Skeletal muscle tissue (tissue), 4 donors: ENCODE results near the gene TMEM138. TPM values are rescaled to one million over a fixed set of nuclear protein-coding genes. Genes with fewer than 3 reads are reported as not detected.
A peak's percentile ranks its signal among the peaks of the same experiment; 100 is the strongest.

ENCODE experiments used
- H3K27ac ChIP-seq: one replicate; pipeline ENCODE4 v1.7.0; 2013; ENCODE audit warnings: mild to moderate bottlenecking, low read depth, low read length, inconsistent platforms
- H3K27me3 ChIP-seq, 3 donors: one replicate each; pipeline ENCODE4 v1.7.0; 2013; ENCODE audit warnings: low read length in 3 of 3; ENCODE audit not compliant: control insufficient read depth in 3 of 3, insufficient read depth in 3 of 3
- H3K36me3 ChIP-seq, 3 donors: one replicate each; pipeline ENCODE4 v1.7.0; 2013; ENCODE audit warnings: low read length in 3 of 3; ENCODE audit not compliant: control insufficient read depth in 3 of 3, insufficient read depth in 3 of 3
- H3K4me1 ChIP-seq, 3 donors: one replicate each; pipeline ENCODE4 v1.7.0; 2013; ENCODE audit warnings: low read length in 3 of 3, mild to moderate bottlenecking in 3 of 3; ENCODE audit not compliant: control insufficient read depth in 3 of 3, insufficient read depth in 3 of 3
- H3K4me3 ChIP-seq, 3 donors: one replicate each; pipeline ENCODE4 v1.7.0; 2013; ENCODE audit warnings: low read length in 3 of 3
- H3K9ac ChIP-seq, 3 donors: one replicate each; pipeline ENCODE4 v1.7.0; 2013; ENCODE audit warnings: low read length in 3 of 3, mild to moderate bottlenecking in 3 of 3, moderate library complexity in 2 of 3, low read depth in 1 of 3
- H3K9me3 ChIP-seq, 3 donors: one replicate each; pipeline ENCODE4 v1.7.0; 2013; ENCODE audit warnings: low read length in 3 of 3; ENCODE audit not compliant: control insufficient read depth in 3 of 3
- total RNA-seq: library from RNA; depleted of rRNA; stranded (reverse); fragments of >200 nt; gene quantifications from one replicate; pipeline ENCODE4 v1.2.3, GENCODE V29; 2014
- donor health status: Osteomylitis.

Gene TMEM138
- total RNA-seq, 1 donor from 2014 or later = 18.8 TPM

DNA sequence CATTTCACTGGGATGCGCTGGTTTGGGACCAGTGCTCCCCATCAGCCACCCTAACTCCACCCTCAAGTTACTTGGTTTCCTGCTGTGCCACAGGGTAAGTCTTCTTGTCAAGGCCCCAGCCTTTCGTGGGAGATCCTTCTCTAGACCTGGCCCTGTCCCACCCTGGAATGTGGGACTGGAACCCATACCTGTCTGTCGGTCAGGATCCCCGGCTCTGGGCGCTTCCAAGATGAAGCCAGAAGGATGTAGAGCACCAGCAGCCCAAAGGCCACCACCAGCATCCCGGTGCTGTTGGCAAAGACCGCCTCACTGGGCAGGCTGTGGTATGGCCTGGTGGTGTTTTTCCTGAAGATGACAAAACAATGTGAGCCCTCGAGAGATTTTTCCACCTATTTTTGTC is 11.4 kb upstream of the TMEM138 start:
- peaks cover 52 to 59% (median 56%) of the 10 kb centered on the region in 3 donors for H3K36me3 ChIP-seq
- H3K4me3 ChIP-seq = no peak overlapping the region
- H3K4me1 ChIP-seq = peaks cover 0 to 2% (median 0%) of the 10 kb centered on the region in 3 donors
- H3K27ac ChIP-seq = no peak overlapping the region
- H3K27me3 ChIP-seq = no peaks in the 10 kb centered on the region
- no peaks in the 10 kb centered on the region for H3K9me3 ChIP-seq
- H3K9ac ChIP-seq = no peak overlapping the region

DNA sequence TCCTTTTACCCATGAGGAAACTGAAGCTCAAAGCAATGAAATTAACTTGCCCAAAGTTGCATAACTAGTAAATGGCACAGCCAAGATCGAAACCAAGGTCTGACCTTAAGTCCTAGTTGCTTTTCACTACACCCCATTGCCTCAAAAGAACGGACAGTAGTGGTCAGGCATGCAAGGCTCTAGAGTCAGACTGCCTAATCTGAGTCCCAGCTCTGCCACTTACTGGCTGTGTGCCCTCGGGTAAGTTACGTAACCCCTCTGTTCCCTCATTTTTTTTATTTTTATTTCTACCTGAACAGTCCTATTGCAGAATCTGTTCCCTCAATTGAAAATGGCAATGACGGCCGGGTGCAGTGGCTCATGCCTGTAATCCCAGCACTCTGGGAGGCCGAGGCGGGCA is 10.1 kb upstream of the TMEM138 start:
- Histone ChIP-seq H3K9ac (no peak overlapping the region), H3K4me3 (no peak overlapping the region), H3K27me3 (no peaks in the 10 kb centered on the region), H3K4me1 (peaks cover 0 to 2% (median 0%) of the 10 kb centered on the region in 3 donors), H3K9me3 (no peaks in the 10 kb centered on the region), H3K27ac (no peak overlapping the region), H3K36me3 (peaks cover 52 to 57% (median 52%) of the 10 kb centered on the region in 3 donors)

DNA sequence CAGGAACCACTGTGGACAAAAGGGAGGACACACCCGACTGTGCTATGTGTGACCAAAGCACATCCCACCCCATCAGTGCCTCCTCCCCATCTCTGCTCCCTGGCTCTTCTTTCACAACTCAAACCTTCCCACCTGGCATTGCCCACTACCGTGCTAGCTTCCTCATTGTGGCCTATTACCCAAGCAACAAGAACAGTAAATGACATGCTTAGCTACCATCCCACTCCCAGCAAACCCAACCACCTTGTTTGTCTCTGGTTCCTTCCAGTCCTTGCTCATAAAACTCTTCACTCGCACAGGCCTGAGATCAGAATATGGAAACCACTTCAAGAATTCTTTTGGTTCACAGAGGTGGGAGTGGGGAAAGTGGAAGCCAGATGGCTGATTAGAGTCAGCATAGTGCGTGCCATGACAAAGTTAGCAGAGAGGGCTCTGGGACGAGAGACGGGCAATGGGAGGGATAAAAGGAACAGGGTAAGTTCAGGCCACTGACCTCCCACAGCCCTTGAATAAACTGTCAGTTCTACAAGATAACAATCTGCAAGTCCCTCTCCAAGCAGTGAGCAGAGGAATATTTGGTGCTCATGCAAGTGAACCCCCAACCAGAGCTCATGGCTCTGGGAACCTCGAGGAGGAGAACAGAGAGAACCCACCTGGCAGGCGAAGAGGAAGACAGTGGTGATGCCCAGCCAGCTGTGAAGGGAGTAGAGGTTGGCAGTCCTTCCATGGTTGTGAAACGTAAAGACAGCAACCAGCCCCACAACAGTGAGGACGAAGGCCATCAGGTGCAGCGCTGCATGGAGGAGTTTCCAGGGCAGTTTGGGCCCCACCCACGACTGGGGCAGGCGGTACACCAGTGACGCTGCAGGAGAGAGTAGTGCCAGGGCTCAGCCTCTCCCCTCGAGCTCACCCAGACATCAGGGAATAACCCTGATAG is 8.8 kb upstream of the TMEM138 start:
- no peaks in the 10 kb centered on the region for H3K9me3 ChIP-seq
- no peak overlapping the region for H3K27ac ChIP-seq
- H3K4me1 ChIP-seq = no peaks in the 10 kb centered on the region
- no peaks in the 10 kb centered on the region for H3K27me3 ChIP-seq
- H3K36me3 ChIP-seq = peaks cover 42 to 52% (median 50%) of the 10 kb centered on the region in 3 donors
- H3K9ac ChIP-seq = peak overlapping the region in 1 of 3 donors; percentile 25
- H3K4me3 ChIP-seq = no peak overlapping the region

GRCh38 chr11:61354208-61354607 is 8.0 kb upstream of the TMEM138 start:
- H3K36me3 ChIP-seq = peaks cover 33 to 44% (median 42%) of the 10 kb centered on the region in 3 donors
- no peak overlapping the region for H3K4me3 ChIP-seq
- no peak overlapping the region for H3K27ac ChIP-seq
- H3K9ac ChIP-seq = peak overlapping the region in 1 of 3 donors; percentile 25
- no peaks in the 10 kb centered on the region for H3K27me3 ChIP-seq
- no peaks in the 10 kb centered on the region for H3K9me3 ChIP-seq
- no peaks in the 10 kb centered on the region for H3K4me1 ChIP-seq

DNA sequence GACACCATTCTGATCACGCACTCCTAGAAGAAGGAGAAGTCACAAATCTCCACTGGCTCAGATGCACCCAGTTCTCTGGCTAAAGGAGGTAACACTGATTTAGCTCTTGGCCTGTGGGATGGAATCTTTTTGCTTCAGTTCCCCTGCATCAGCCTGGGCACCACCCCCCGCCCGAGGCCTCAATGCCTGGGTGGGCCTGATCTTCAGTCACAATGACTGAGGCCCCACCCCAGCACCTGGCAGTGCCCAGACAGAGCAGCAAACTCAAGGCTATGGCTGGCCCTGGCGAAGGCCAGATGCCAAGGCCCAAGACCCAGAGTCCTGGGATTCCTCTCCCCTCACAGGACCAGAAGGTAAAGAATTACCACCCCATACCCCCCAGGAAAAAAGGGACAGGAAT is 5.5 kb upstream of the TMEM138 start:
- no peaks in the 10 kb centered on the region for H3K9me3 ChIP-seq
- no peak overlapping the region for H3K27ac ChIP-seq
- H3K9ac ChIP-seq = no peak overlapping the region
- no peaks in the 10 kb centered on the region for H3K27me3 ChIP-seq
- H3K36me3 ChIP-seq = peaks cover 19 to 27% (median 23%) of the 10 kb centered on the region in 3 donors
- peaks cover 8 to 18% (median 16%) of the 10 kb centered on the region in 3 donors for H3K4me1 ChIP-seq
- H3K4me3 ChIP-seq = no peak overlapping the region

GRCh38 chr11:61357233-61357893 is 4.8 kb upstream of the TMEM138 start:
- Histone ChIP-seq H3K9me3 (no peaks in the 10 kb centered on the region), H3K4me1 (peaks cover 8 to 18% (median 17%) of the 10 kb centered on the region in 3 donors), H3K9ac (no peak overlapping the region), H3K27ac (peak overlapping the region; percentile 20), H3K4me3 (no peak overlapping the region), H3K36me3 (peaks cover 18 to 23% (median 18%) of the 10 kb centered on the region in 3 donors), H3K27me3 (no peaks in the 10 kb centered on the region)

DNA sequence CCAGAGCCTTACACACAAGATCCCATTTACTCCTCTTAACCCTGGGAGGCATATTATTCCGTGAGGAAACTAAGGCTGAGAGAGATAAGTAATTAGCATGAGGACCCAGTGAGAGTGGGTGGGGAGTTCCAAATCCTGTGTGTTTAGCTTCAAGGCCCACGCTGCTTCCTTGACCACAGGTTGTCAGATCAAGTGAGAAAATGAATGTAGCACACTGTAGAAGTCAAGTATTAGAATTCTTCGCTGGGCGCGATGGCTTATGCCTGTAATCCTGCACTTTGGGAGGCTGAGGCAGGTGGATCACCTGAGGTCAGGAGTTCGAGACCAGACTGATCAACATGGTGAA is 4.3 kb upstream of the TMEM138 start:
- no peak overlapping the region for H3K9ac ChIP-seq
- H3K27ac ChIP-seq = no peak overlapping the region
- no peaks in the 10 kb centered on the region for H3K27me3 ChIP-seq
- no peak overlapping the region for H3K4me3 ChIP-seq
- peaks cover 14 to 18% (median 14%) of the 10 kb centered on the region in 3 donors for H3K36me3 ChIP-seq
- no peaks in the 10 kb centered on the region for H3K9me3 ChIP-seq
- H3K4me1 ChIP-seq = peaks cover 12 to 23% (median 21%) of the 10 kb centered on the region in 3 donors

DNA sequence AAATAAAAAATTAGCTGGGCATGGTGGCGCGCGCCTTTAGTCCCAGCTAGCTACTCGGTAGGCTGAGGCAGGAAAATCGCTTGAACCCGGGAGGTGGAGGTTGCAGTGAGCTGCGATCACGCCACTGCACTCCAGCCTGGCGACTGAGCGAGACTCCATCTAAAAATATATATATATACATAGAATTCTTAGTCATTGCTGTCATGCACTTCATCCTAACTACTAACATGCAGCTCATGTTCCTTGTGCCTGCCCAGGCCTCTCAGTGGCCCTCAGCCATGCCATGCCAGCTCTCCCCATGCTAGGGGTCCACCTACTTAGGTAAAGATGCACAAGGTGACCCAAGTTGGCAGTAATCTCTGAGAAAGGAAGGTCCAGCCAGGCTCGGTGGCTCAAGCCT is 3.6 kb upstream of the TMEM138 start:
- no peaks in the 10 kb centered on the region for H3K27me3 ChIP-seq
- peaks cover 18 to 30% (median 26%) of the 10 kb centered on the region in 3 donors for H3K4me1 ChIP-seq
- no peak overlapping the region for H3K4me3 ChIP-seq
- peaks cover 7 to 13% (median 8%) of the 10 kb centered on the region in 3 donors for H3K36me3 ChIP-seq
- H3K9ac ChIP-seq = no peak overlapping the region
- no peaks in the 10 kb centered on the region for H3K9me3 ChIP-seq
- no peak overlapping the region for H3K27ac ChIP-seq

DNA sequence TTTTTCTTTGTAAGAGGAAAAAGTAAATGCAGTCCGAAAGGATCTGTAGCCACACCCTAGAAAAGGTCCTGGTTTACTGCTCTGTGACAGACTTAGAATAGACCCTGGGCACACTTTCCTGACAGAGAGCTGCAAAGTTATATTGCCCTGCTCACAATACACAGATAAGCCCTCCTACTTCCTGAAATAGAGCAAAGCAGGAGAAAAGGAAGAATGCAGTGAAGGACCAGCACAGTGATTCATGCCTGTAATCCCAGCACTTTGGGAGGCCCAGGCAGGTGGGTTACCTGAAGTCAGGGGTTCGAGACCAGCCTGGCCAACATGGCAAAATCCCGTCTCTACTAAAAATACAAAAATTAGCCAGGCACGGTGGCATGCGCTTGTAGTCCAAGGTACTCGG is 2.7 kb upstream of the TMEM138 start:
- H3K4me1 ChIP-seq = peaks cover 19 to 30% (median 26%) of the 10 kb centered on the region in 3 donors
- H3K36me3 ChIP-seq = peaks cover 7 to 16% (median 10%) of the 10 kb centered on the region in 3 donors
- no peak overlapping the region for H3K4me3 ChIP-seq
- peak overlapping the region; percentile 96 for H3K27ac ChIP-seq
- no peaks in the 10 kb centered on the region for H3K27me3 ChIP-seq
- no peaks in the 10 kb centered on the region for H3K9me3 ChIP-seq
- peak overlapping the region in 2 of 3 donors; percentile 0 to 33 for H3K9ac ChIP-seq
